HepG2 (cell line): Measurements from ENCODE around the gene MORN1. TPM values are rescaled to one million over a fixed set of nuclear protein-coding genes. Genes with fewer than 3 reads are reported as not detected.
A peak's percentile ranks its signal among the peaks of the same experiment; 100 is the strongest.

Experiments used
- ATAC-seq: fragments of 200-7000 bp; cut with Tn5 transposase; 3 replicates; pipeline ENCODE4 v1.9.1; 2020; ENCODE audit warnings: mild to moderate bottlenecking, moderate library complexity
- BruUV-seq: library from RNA; stranded (reverse); fragments of 400-500 nt; replicated peaks from 2 replicates; lab custom pipeline; 2021; lab: Mats Ljungman, UMichigan
- CTCF ChIA-PET: fragments of 300-600 bp; formaldehyde crosslinking; extraction: SDS; loops from one replicate; lab custom pipeline; 2021; ENCODE audit warnings: low total read pairs, inconsistent platforms, low intra/inter-chr PET ratio; lab: Yijun Ruan, JAX
- POLR2A ChIA-PET: fragments of 350-600 bp; sonication (Branson Sonifier 250); formaldehyde crosslinking; loops from one replicate; lab custom pipeline; 2020; ENCODE audit warnings: antibody characterized with exemption, inconsistent platforms; lab: Yijun Ruan, JAX
- DNase-seq: peaks from one replicate; pipeline ENCODE4 v3.0.0-alpha.2; 2015; ENCODE audit warnings: low spot score
- FAIRE-seq: peaks from 3 replicates; lab custom pipeline; 2011; peaks lifted over from hg19 to GRCh38; lab: Jason Lieb, UNC
- H2AFZ ChIP-seq: one replicate; pipeline ENCODE4 v1.6.1; 2011; ENCODE audit warnings: low read length, inconsistent platforms
- H3K27ac ChIP-seq: fragments of 300-600 bp; 3 replicates; pipeline ENCODE4 v1.8.0; 2011; ENCODE audit warnings: mixed run types, mild to moderate bottlenecking, mixed read lengths, low read length, inconsistent platforms; ENCODE audit not compliant: insufficient read depth; ENCODE audit errors: extremely low read length
- H3K27me3 ChIP-seq, 2 experiments: fragments of 200-600 bp in 1 of 2; 2 replicates in 1 of 2; 3 replicates in 1 of 2; pipeline versions ENCODE4 v1.6.0 to v1.8.0; 2011; ENCODE audit warnings: low read length in 2 of 2, mild to moderate bottlenecking in 2 of 2, moderate library complexity in 2 of 2, inconsistent platforms in 1 of 2; ENCODE audit not compliant: insufficient read depth in 2 of 2, control insufficient read depth in 1 of 2
- H3K36me3 ChIP-seq, 2 experiments: fragments of 200-600 bp in 1 of 2; replicated peaks in 1 of 2; 2 replicates in 1 of 2; 3 replicates in 1 of 2; pipeline versions ENCODE4 v1.5.1 to v1.8.0; 2011; ENCODE audit warnings: low read length in 2 of 2, inconsistent platforms in 1 of 2; ENCODE audit not compliant: insufficient read depth in 2 of 2, control insufficient read depth in 1 of 2
- H3K4me1 ChIP-seq: 2 replicates; pipeline ENCODE4 v1.5.1; 2012; ENCODE audit warnings: low read length, inconsistent platforms; ENCODE audit not compliant: insufficient read depth
- H3K4me2 ChIP-seq: 2 replicates; pipeline ENCODE4 v1.6.0; 2011; ENCODE audit warnings: low read depth, low read length, inconsistent platforms
- H3K4me3 ChIP-seq, 3 experiments: fragments of 200-600 bp in 1 of 3; sonication (generic), shearing (Covaris generic) in 1 of 3; replicated peaks in 1 of 3; 2 replicates each; pipeline ENCODE4 v1.5.1; 2011 to 2016; ENCODE audit warnings: low read length in 3 of 3, inconsistent platforms in 2 of 3, low read depth in 2 of 3, mild to moderate bottlenecking in 2 of 3, control low read depth in 1 of 3, mixed read lengths in 1 of 3; ENCODE audit not compliant: insufficient read depth in 1 of 3
- H3K79me2 ChIP-seq: one replicate; pipeline ENCODE4 v1.6.1; 2011; ENCODE audit warnings: low read length, inconsistent platforms; ENCODE audit not compliant: insufficient read depth
- H3K9ac ChIP-seq: 2 replicates; pipeline ENCODE4 v1.6.0; 2011; ENCODE audit warnings: mild to moderate bottlenecking, low read depth, low read length, inconsistent platforms; ENCODE audit not compliant: insufficient read depth
- H3K9me3 ChIP-seq: 2 replicates; pipeline ENCODE4 v1.5.1; 2012; ENCODE audit warnings: mild to moderate bottlenecking, low read length
- H4K20me1 ChIP-seq: 2 replicates; pipeline ENCODE4 v1.6.0; 2011; ENCODE audit warnings: inconsistent platforms, mild to moderate bottlenecking, low read length, moderate library complexity; ENCODE audit not compliant: insufficient read depth
- AGO2 ChIP-seq: fragments of 200-400 bp; formaldehyde crosslinking; optimal IDR thresholded peaks from 2 replicates; pipeline ENCODE3; 2017; ENCODE audit warnings: mild to moderate bottlenecking, low read depth, low read length, moderate library complexity
- DPF2 ChIP-seq: sonication (generic); formaldehyde crosslinking; IDR thresholded peaks from 2 replicates; pipeline ENCODE4 v1.4.0; 2020; ENCODE audit warnings: mild to moderate bottlenecking, low read depth, missing genetic modification reagents, borderline replicate concordance
- HES4 ChIP-seq: sonication (generic); formaldehyde crosslinking; IDR thresholded peaks from 2 replicates; pipeline ENCODE4 v1.9.0; 2021; ENCODE audit warnings: mild to moderate bottlenecking, missing genetic modification reagents, borderline replicate concordance
- MEF2D ChIP-seq: sonication (generic); formaldehyde crosslinking; IDR thresholded peaks from 2 replicates; pipeline ENCODE4 v1.5.1; 2020; ENCODE audit warnings: mild to moderate bottlenecking, missing genetic modification reagents
- SAFB2 ChIP-seq: sonication (generic); formaldehyde crosslinking; IDR thresholded peaks from 2 replicates; pipeline ENCODE4 v1.5.1; 2020; ENCODE audit warnings: missing genetic modification reagents, low read depth, mild to moderate bottlenecking, borderline replicate concordance
- ZFP41 ChIP-seq: sonication (generic); formaldehyde crosslinking; IDR thresholded peaks from 2 replicates; pipeline ENCODE4 v1.4.0; 2020; ENCODE audit warnings: mild to moderate bottlenecking, missing genetic modification reagents, borderline replicate concordance
- ZNF17 ChIP-seq: sonication (generic); formaldehyde crosslinking; IDR thresholded peaks from 2 replicates; pipeline ENCODE4 v1.5.0; 2020; ENCODE audit warnings: mild to moderate bottlenecking, missing genetic modification reagents
- ZNF790 ChIP-seq: sonication (generic); formaldehyde crosslinking; IDR thresholded peaks from 2 replicates; pipeline ENCODE4 v1.8.0; 2022; ENCODE audit warnings: missing genetic modification reagents, mild to moderate bottlenecking, borderline replicate concordance
- ZNF83 ChIP-seq: sonication (generic); formaldehyde crosslinking; IDR thresholded peaks from 2 replicates; pipeline ENCODE4 v1.4.0; 2020; ENCODE audit warnings: missing genetic modification reagents, mild to moderate bottlenecking, borderline replicate concordance
- WGBS: methylation state at CpG from one replicate; pipeline ENCODE4 v1.1.6; 2017; ENCODE audit warnings: low lambda C conversion rate; 5-methylcytosine and 5-hydroxymethylcytosine counted together
- in situ Hi-C: cut with HindIII; loops from 2 replicates; pipeline ENCODE4 v1.10.0; 2017; ENCODE audit warnings: low pct_unique_long_range_greater_than_20kb; ENCODE audit not compliant: extremely low pct_ligation_motif_present
- intact Hi-C: fragments of 100-400 bp; cut with micrococcal nuclease; formaldehyde crosslinking; loops from one replicate; pipeline ENCODE4 v1.10.0; 2022; ENCODE audit not compliant: unreplicated experiment
- polyA plus RNA-seq, 8 experiments: library from polyadenylated mRNA; depleted of rRNA in 3 of 8; stranded (reverse) in 7 of 8; unstranded in 1 of 8; fragments of >200 nt; fragmentation: Illumina TruSeq in 4 of 8; extraction: Trizol in 4 of 8; gene quantifications; 2 replicates each; pipeline versions ENCODE4 v1.2.1 to v1.2.3, GENCODE V29; 2011 to 2016; ENCODE audit warnings: low read depth in 4 of 8, missing spikeins in 1 of 8, mixed read lengths in 1 of 8; ENCODE audit not compliant: insufficient read depth in 1 of 8
- total RNA-seq, 5 experiments: library from RNA; depleted of rRNA; stranded (reverse); fragments of >200 nt; fragmentation: Illumina TruSeq; extraction: Trizol; gene quantifications; 2 replicates each; pipeline ENCODE4 v1.2.3, GENCODE V29; 2016; ENCODE audit warnings: low read depth in 1 of 5

MORN1 gene
- total and polyA plus RNA-seq, 2 of the 13 experiments (the other 11 are each of a cell fraction or from before 2014, with no cell fraction given), result 3.1 to 6.5 TPM

- ChIA-PET CTCF (no interaction called here), POLR2A (no interaction called here)
- ATAC-seq (no peak), DNase-seq (no peak)
- BruUV-seq, result no TSS peak
- Histone ChIP-seq H3K27ac (no peak overlapping the region), H3K4me3 (no peak overlapping the region)
- in situ Hi-C loops, result no loop called here
- TF ChIP-seq ZNF17 (CRISPR knock-in tag) (no peak), ZNF790 (CRISPR knock-in tag) (no peak), HES4 (no peak), MEF2D (CRISPR knock-in tag) (no peak), DPF2 (CRISPR knock-in tag) (no peak), ZNF83 (CRISPR knock-in tag) (no peak), SAFB2 (CRISPR knock-in tag) (no peak), AGO2 (peak; percentile 76), ZFP41 (no peak)
- TF ChIP-seq, all 625 proteins: peak for 1
- no peak overlapping the region for H2AFZ ChIP-seq
- no peak for FAIRE-seq
- no peak overlapping the region for H3K9ac ChIP-seq
- peaks cover 52% of the 10 kb centered on the region for H3K4me1 ChIP-seq
- intact Hi-C loops, result no loop called here
- H3K4me2 ChIP-seq, result no peak overlapping the region
- H3K79me2 ChIP-seq, result peaks cover 64% of the 10 kb centered on the region
- 87% methylated on average over 6 of the region's 16 CpGs for WGBS
- no peaks in the 10 kb centered on the region for H3K27me3 ChIP-seq
- peaks cover 38% of the 10 kb centered on the region for H4K20me1 ChIP-seq
- H3K9me3 ChIP-seq, result no peaks in the 10 kb centered on the region
- peaks cover 6 to 19% of the 10 kb centered on the region in 2 experiments; a peak in 3 of 5 replicates for H3K36me3 ChIP-seq
Measured at GRCh38 chr1:2278591-2279209, 112.7 kb downstream of the MORN1 start.
